MM.1S (cell line): ENCODE results near the gene LMO1.

Experiments
- CTCF ChIP-seq: fragments of 300-600 bp; sonication (generic); IDR thresholded peaks from 2 replicates; pipeline ENCODE4 v1.5.1; 2016; ENCODE audit warnings: antibody characterized with exemption, low read length, mixed read lengths
- EZH2 ChIP-seq: fragments of 300-600 bp; sonication (generic); optimal IDR thresholded peaks from 2 replicates; pipeline ENCODE3; 2017; ENCODE audit warnings: low read depth, mild to moderate bottlenecking, antibody characterized with exemption, low read length, mixed read lengths

GRCh38 chr11:8243458-8243857 is 20.2 kb downstream of the LMO1 start:
- TF ChIP-seq CTCF (no peak), EZH2 (no peak)
